Left hindlimb (tissue), 1 donor: ENCODE data around the gene ZNF358.
"Not testable (repeated sequence)": the region's sequence is repeated elsewhere in the genome, so short reads cannot be mapped to it uniquely, and the experiment has no call there.

ENCODE experiments used
- DNase-seq: peaks from one replicate; pipeline ENCODE4 v3.0.0-alpha.2; 2018

Gene ZNF358

DNA sequence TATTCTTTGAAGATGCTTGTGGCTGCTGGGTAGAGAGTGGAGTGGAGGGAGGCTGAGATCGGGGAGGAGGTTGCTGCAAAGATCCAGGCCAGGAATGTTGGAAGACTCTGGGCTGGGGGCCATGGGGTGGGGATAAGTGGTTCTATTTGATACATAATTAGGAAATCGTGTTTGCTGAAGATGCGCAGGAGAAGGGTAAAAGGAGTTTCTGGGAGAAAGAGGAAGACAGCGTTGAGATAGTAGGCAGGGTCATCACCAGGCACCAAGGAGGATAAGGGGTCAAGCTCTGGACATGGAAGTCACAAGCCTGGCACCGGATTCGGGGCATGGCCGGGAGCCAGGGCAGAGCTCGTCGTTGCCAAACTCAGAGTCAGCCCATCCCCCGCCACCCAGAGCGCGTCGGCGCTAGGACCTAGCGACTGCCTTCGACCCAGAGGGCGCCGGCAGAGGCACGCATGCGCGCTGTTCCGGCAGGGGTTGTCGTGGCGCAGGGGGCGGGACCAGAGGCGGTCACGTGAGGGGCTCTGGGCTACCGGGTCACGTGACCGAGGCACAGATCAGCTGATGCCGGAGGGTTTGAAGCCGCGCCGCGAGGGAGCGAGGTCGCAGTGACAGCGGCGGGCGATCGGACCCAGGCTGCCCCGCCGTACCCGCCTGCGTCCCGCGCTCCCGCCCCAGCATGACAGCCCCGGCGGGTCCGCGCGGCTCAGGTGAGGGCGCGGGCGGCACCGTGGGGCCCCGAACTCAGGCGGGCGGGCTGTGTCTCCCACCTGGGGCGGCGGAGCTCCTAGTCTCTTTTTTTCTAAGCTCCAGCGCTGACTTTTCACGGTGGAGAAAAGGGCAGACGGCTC is 6.4 kb downstream of the ZNF358 start, which contains the start of gene MCOLN1:
Gene MCOLN1, plus strand, starts transcription at position 553 of the 851 bp plus-strand sequence. Its CDS starts 127 bp downstream, at position 680.
- DNase-seq, result peak; percentile 98

DNA sequence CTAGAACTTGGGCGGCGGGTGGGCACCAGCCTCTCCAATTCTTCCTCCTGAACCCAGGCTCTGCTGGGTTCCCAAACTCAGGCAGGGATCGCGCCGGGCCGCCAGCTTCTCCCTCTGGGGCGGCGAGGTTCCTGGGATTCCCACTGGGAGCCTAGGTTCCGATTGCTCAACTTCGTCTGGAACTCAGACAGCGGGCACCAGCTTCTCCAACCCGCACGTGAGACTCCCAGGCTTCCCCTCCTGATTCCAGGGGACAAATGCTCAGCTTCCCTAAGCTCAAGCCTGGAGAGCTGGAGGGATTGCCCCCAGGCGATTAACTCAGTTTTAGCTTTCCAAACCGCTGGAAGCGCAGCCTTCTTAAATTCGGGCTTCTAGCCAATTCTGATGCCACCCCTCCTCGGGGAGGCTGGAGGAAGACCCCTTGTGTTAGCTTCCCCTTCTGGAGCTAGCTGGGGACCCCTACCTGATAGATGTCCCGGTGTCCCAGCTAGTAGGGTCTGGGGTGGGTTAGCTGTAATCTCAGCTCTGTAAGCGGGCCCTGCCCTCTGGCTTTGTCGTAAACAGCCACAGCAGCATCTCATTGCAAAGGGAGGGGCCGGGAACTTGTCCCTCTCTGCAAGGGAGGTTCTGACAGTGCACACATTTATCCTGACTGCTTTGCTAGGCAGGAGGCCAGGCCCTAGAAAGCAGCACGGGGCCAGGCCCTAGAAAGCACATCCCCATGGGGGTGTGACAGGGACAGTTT is 7.2 kb downstream of the ZNF358 start:
- DNase-seq, result no peak

DNA sequence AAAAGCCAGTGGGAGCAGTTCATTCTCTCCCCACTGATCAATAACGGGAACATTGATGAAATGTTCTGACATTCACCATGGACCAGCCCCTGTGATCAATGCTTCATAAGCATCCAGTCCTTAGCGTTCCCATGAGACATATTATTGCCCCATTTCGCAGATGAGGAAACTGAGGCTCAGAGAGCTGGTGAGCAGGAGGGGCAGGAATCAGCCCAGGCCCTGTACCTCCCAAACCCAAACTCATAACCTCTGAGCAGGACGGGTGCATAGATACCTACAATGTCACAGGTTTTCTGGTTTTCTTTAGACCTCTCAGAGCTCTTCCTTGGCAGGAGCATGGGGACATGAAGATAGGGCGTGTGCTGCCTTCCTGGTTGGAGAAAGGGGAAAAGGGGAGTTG is 8.6 kb downstream of the ZNF358 start:
- no peak for DNase-seq

DNA sequence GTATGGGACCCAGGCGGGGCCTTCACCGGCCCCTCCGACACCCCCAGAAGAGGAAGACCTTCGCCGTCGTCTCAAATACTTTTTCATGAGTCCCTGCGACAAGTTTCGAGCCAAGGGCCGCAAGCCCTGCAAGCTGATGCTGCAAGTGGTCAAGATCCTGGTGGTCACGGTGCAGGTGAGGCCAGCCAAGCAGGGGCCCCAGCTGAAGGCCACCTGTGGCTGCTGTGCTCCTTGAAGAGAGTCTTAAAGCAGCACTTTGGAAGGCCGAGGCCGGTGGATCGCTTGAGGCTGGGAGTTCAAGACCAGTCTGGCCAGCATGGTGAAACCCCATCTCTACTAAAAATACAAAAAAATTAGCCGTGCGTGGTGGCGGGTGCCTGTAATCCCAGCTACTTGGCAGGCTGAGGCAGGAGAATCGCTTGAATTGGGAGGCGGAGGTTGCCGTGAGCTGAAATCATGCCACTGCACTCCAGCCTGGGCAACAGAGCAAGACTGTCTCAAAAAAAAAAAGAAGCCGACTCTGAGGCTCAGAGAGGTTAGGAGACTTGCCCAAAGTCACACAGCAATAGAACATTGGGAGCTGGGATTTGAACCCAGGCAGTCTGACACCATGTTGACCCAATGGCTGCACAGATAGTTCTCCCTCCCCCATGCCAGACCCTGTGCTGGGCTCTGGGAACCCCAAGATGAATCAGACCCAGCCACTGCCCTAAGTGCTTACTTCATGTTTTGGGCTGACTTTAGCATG is 9.3 kb downstream of the ZNF358 start:
- DNase-seq, result no peak

DNA sequence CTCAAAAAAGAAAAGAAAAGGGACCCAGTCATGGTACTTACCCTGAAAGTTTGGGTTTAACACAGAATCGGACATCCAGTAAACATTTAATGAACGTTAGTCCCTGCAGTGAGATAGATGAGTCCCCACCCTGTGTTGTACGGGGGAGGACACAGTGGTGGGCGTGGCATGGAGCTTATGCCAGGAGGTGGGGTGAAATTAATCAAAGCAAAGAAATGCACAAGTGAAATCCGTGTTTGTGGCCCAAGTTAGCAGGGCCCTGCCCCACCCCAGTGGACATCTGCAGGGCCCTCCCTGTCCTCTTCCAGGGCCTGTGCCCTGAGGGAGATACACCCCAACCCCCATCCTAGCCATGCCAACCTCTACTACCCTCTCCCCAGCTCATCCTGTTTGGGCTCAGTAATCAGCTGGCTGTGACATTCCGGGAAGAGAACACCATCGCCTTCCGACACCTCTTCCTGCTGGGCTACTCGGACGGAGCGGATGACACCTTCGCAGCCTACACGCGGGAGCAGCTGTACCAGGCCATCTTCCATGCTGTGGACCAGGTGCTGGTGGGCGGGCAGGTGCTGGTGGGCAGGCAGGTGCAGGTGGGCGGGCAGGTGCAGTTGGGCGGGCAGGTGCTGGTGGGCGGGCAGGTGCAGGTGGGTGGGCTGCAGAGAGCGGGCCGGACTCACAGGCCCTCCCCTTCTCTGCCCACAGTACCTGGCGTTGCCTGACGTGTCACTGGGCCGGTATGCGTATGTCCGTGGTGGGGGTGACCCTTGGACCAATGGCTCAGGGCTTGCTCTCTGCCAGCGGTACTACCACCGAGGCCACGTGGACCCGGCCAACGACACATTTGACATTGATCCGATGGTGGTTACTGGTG is 10.4 kb downstream of the ZNF358 start:
- no peak for DNase-seq

DNA sequence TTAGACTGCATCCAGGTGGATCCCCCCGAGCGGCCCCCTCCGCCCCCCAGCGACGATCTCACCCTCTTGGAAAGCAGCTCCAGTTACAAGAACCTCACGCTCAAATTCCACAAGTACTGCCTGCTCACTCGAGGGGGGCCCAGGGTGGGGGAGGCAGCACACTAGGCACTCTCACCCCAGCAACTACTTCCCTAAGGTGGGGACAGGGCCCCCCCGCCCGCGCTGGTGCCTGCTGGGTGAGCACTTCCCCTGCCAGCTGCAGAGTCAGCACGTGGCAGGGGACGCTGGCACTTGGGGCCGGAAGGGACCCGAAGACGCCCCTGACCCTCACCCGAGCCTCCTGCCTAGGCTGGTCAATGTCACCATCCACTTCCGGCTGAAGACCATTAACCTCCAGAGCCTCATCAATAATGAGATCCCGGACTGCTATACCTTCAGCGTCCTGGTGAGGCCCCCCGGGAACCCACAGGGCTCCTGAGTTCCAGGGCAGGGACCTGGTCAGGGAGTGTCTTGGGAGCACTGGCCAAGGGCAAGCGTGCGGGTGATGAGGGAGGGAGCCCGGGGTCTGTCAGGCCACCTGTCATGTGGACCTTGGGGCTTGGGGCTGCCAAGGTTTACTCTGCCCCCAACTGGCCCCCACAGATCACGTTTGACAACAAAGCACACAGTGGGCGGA is 11.8 kb downstream of the ZNF358 start:
- DNase-seq, result no peak

DNA sequence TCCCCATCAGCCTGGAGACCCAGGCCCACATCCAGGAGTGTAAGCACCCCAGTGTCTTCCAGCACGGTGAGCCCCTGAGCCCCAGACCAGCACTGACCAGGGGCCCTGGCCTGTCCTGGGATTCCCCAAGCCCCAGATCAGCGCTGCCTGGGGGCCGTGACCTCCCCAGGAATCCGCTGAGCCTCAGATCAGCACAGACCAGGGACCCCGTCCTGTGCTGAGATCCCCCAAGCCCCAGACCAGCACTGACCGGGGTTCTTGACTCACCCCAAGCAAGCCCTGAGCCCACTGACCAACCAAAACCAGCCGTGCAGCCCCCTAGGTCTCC is 12.3 kb downstream of the ZNF358 start:
- no peak for DNase-seq

DNA sequence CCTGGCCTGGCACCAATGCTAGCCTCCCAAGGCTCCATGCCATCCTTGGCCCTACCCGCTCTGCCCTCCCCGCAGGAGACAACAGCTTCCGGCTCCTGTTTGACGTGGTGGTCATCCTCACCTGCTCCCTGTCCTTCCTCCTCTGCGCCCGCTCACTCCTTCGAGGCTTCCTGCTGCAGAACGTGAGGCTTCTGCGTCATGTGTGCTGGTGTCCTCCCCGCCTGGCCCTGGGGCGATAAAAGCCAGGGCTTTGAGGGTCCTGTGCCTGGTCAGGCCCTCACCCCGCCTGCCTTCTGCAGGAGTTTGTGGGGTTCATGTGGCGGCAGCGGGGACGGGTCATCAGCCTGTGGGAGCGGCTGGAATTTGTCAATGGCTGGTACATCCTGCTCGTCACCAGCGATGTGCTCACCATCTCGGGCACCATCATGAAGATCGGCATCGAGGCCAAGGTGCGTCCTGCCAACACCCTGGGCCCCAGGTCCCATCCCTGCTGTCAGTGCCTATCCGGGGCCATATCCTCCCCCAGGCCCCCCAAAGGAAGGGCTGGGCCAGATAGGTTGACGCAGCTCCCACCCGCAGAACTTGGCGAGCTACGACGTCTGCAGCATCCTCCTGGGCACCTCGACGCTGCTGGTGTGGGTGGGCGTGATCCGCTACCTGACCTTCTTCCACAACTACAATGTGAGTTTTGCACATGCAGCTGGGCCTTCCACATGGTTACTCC is 12.8 kb downstream of the ZNF358 start:
- no peak for DNase-seq

DNA sequence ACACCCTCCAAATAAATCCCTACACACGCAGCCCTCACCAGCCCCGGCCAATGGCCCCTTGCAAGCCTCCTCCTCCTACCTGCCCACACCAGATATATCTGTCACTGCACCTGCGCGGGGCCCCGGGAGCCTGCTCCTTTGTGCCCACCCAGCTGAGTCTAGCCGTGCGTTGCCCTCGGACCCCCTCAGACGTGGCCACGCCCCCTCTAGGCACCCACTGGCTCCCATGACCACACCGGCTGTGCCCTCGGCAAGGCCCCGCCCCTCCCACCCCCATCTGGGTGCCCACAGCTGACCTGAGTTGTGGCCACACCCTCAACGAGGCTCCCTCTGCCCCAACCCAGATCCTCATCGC is 13.3 kb downstream of the ZNF358 start:
- DNase-seq, result no peak

DNA sequence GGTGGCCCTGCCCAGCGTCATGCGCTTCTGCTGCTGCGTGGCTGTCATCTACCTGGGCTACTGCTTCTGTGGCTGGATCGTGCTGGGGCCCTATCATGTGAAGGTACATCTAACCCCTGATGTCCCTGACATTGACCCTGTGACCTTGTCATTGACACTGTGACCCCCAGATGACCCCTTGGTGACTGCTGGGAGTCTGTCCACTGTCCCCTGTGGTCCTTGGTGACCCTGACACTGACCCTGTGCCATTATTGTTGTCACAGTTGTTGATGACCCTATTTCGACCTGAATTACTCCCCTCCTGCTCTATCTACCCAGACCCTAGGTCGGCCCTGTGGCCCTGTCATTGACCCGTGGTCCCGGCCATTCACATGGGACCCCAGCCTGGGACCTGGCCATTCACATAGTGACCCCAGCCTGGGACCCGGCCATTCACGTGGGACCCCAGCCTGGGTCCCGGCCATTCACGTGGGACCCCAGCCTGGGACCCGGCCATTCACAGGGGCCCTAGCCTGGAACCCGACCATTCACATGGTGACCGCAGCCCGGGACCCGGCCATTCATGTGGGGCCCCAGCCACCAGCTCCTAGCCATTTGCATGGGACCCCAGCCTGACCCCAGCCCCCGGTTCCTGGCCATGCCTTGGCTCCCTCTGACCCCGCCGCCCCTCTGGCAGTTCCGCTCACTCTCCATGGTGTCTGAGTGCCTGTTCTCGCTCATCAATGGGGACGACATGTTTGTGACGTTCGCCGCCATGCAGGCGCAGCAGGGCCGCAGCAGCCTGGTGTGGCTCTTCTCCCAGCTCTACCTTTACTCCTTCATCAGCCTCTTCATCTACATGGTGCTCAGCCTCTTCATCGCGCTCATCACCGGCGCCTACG is 13.9 kb downstream of the ZNF358 start:
- DNase-seq, result no peak

DNA sequence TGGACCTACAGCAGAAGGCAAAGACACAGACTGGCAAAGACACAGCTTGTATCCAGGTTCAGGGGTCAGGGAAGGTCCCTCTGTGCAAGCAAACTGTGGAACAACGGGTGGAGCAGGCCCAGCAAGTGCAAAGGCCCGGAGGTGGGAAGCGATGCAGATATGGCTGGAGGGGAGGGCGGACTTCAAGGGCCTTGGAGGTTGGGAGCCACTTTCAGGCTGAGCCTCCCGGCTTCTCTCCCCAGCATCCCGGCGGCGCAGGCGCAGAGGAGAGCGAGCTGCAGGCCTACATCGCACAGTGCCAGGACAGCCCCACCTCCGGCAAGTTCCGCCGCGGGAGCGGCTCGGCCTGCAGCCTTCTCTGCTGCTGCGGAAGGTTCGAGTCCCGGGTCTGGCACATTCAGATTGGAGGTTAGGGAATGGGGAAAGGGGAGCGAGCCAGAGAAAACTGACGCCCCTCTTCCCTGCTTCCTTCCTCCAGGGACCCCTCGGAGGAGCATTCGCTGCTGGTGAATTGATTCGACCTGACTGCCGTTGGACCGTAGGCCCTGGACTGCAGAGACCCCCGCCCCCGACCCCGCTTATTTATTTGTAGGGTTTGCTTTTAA is 17.5 kb downstream of the ZNF358 start:
- DNase-seq, result peak; percentile 72

DNA sequence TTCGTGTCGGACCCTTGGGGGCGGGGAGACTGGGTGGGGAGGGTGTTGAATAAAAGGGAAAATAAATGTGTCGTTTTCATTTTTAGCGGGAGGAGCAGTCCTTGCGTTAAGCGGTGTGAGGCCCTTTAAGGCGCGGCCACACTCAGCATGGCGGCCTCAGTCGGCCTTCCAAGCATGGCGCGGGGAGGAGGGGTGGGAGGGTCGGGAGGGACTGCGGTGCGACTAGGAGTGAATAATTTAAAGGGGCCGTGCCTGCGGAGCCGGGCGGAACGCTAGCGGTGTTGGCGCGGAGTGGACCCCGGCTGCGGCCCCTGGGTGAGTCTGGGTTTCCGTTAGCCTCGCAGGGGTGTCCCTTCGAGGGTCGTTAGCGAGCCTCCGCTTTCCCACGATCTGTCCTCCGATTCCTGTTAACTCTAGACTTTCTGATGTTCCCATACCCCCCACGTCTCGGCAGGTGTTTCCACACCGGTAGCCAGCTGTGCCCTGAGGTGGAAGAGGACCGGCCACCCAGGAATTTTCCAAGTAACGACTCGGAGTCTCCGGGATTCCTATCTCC is 18.1 kb downstream of the ZNF358 start:
- peak; percentile 95 for DNase-seq

DNA sequence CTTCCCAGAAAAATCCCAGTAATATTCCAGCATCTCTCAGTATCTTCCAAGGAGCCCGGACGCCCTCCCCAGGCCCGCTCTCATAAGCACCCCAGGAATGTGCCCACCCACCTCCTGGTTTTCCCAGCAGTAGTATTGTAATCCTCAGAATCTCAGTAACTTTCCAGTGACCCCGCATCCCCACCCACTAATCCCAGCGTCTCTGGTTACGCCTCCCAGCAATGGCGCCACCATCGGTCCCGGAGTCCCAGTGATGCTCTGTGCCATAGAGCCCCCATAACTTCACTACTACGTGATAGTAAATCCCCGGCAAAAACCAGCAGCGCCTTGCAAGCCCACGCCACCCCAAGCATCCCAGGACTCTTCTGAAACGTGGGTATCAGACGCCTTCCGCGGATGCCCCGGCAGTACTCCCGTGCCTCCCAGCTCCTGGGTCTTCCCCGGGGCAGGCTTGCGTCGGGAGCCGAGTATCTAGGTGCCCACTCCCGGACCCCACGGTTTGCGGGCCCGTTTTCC is 18.7 kb downstream of the ZNF358 start:
- peak; percentile 88 for DNase-seq

DNA sequence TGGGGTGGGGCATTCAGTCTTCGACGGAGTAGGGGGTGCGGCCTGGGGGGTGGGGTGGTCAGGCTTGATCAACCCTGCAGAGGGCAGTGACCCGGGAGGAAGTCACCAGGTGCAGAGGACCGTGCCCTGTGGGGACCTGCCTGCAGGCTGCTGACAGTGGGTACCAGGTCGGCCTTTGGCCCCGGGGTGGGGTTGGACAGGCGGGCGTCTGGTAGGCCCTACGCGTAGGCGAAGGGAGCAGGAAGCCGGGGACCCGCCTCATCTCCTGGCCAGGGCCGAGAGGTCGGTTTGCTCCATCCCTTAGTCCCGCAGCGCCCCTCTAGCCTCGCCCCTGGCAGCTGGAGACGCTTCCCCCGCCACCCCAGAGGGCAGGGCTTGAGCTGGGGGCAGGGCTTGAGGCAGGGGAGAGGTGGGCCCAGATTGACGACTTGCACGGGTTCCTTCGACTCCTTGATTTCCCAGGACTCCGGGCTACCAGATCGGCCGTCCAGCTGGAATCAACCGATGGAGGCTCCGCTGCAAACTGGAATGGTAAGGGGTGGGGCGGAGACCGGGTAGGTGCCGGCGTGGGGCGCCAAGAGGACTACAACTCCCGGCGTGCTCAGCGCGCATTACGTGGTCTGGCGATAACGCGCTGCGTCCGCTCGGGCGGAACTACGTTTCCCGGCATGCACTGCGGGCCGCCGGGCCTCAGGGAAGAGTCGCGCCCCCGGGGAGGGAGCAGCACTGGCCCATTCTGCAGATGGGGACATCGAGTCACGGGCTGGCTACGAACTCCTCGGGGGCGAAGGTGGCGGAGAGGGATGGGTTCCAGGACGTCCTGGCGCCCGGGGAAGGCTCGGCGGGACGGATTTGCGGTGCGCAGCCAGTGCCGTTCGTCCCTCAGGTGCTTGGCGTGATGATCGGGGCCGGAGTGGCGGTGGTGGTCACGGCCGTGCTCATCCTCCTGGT is 19.4 kb downstream of the ZNF358 start, which contains the start of gene PNPLA6:
Gene PNPLA6, plus strand, starts transcription at position 671 of the 951 bp plus-strand sequence. Its CDS starts 72 bp downstream, at position 743.
- peak; percentile 97 for DNase-seq

DNA sequence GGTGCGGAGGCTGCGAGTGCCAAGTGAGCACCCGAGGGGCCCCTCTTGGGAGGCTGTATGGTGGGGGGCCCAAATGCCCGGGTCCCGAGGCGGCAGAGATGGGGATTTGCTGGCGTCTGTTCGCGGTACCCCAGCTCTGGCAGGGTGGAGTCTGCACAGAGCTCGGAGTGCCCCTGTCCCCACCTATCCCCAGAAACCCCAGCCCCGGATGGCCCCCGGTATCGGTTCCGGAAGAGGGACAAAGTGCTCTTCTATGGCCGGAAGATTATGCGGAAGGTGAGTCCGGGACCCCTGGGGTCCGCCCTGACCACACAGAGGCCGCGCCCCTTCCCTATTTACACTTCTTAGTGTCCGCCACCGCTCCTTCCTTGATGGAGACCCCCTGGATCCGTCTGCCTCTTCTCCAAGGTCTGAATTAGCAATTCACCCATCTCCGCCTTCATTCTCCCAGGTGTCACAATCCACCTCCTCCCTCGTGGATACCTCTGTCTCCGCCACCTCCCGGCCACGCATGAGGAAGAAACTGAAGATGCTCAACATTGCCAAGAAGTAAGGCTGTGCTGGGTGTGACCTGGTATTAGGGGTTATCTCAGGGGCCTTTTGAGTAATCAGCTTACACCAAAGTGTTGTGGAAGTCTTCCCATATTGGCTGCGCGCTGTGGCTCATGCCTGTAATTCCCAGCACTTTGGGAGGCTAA is 20.2 kb downstream of the ZNF358 start:
- DNase-seq, result no peak

DNA sequence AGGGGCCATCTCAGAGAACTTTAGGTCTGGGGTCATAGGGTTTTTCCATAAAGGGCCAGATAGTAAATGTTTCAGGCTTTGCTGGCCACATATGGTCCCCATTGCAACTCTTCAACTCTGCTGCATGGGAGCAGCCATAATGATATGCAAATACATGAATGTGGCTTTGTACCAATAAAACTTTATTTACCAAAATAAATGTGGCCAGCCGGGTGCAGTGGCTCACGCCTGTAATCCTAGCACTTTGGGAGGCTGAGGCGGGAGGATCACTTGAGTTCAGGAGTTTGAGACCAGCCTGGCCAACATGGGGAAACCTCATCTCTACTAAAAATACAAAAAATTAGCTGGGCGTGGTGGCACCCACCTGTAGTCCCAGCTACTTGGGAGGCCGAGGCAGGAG is 23.1 kb downstream of the ZNF358 start:
- DNase-seq, result not testable (repeated sequence)

DNA sequence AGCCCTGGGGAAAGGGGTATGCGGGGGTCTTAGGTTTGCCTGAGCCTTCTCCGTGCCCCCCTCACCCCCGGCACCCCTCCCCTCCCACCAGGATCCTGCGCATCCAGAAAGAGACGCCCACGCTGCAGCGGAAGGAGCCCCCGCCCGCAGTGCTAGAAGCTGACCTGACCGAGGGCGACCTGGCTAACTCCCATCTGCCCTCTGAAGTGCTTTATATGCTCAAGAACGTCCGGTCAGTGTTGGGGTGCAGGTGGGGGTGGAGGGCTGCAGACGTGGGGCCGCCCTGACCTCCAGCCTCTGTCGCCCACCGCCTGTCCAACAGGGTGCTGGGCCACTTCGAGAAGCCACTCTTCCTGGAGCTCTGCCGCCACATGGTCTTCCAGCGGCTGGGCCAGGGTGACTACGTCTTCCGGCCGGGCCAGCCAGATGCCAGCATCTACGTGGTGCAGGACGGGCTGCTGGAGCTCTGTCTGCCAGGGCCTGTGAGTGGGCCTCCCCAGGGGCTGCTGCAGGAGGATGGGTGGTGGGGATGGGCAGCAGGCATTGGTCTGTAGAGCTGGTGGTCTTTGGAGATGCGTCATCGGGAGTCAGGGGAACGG is 24.0 kb downstream of the ZNF358 start:
- no peak for DNase-seq
